Neuron (in vitro differentiated cells): ENCODE measurements around the gene ANKMY1.

Experiments
- H2AFZ ChIP-seq: one replicate; pipeline ENCODE4 v1.6.1; 2013; ENCODE audit warnings: low read depth, mild to moderate bottlenecking, inconsistent platforms, low read length, moderate library complexity
- H3K27me3 ChIP-seq: one replicate; pipeline ENCODE4 v1.6.1; 2013; ENCODE audit warnings: low read length; ENCODE audit not compliant: insufficient read depth
- H3K36me3 ChIP-seq: one replicate; pipeline ENCODE4 v1.6.1; 2013; ENCODE audit warnings: low read length; ENCODE audit not compliant: insufficient read depth
- H3K4me1 ChIP-seq: one replicate; pipeline ENCODE4 v1.6.1; 2013; ENCODE audit warnings: low read length; ENCODE audit not compliant: insufficient read depth
- H3K4me3 ChIP-seq: 2 replicates; pipeline ENCODE4 v1.5.1; 2013; ENCODE audit warnings: mild to moderate bottlenecking, low read length, moderate library complexity
- H3K9me3 ChIP-seq: one replicate; pipeline ENCODE4 v1.6.1; 2013; ENCODE audit warnings: low read length

Gene ANKMY1

GRCh38 chr2:240454106-240454901 lies 103.5 kb downstream of the ANKMY1 start:
- no peaks in the 10 kb centered on the region for H3K9me3 ChIP-seq
- no peaks in the 10 kb centered on the region for H3K27me3 ChIP-seq
- no peaks in the 10 kb centered on the region for H3K36me3 ChIP-seq
- peak overlapping the region; percentile 33 for H3K4me3 ChIP-seq
- H3K4me1 ChIP-seq, result peaks cover 83% of the 10 kb centered on the region
- no peak overlapping the region for H2AFZ ChIP-seq

- Histone ChIP-seq H3K4me3 (peak overlapping the region; percentile 33), H3K4me1 (peaks cover 78% of the 10 kb centered on the region)
These were observed 104.2 kb downstream of the ANKMY1 start for GRCh38 chr2:240453461-240454105.

DNA sequence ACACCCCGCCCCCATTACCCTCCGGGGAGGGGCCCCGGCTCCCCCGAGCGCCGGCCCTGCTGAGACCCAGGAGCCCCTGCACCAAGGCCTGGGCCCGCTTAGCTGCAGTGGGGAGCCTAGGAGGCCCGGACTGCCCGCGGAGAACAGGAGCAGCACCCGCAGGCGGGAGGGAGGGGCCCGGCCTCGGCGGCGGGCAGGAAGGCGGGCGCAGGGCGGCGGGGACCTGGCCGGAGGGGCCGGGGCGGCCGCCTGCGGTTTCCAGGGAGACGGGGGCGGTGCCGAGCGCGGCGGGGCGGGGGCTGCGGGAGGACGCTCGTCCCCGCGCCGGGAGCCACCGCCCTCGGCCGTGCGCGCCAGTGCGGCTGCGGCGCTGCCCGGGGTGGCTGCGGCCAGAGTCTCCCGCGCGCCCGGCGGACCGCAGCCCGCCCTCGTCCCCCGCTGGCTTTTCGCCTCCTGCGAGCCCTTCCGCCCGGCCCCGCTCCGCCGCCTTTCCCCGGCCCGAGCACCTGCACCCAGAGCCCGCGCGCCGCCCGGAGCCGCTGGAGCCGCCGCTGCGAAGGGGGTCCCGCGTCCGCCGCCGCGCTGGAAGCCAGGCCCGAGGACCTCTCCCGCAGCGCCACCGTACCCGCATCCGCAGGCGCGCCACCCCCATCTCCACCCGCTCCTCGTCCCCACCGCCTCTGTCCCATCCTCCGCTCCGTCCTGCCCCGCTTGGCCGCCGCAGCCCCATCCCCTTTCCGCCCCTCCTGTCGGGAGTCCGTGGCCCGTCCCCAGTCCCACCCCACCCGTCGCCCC lies 105.1 kb downstream of the ANKMY1 start:
- Histone ChIP-seq H3K36me3 (no peaks in the 10 kb centered on the region), H2AFZ (no peak overlapping the region), H3K9me3 (no peaks in the 10 kb centered on the region), H3K27me3 (no peaks in the 10 kb centered on the region), H3K4me1 (peaks cover 69% of the 10 kb centered on the region), H3K4me3 (peak overlapping the region; percentile 70)

More at GRCh38 chr2:240453461-240454105, 104.2 kb downstream of the ANKMY1 start:
- no peak overlapping the region for H2AFZ ChIP-seq
- H3K27me3 ChIP-seq, result no peaks in the 10 kb centered on the region
- no peaks in the 10 kb centered on the region for H3K9me3 ChIP-seq
- no peaks in the 10 kb centered on the region for H3K36me3 ChIP-seq

DNA sequence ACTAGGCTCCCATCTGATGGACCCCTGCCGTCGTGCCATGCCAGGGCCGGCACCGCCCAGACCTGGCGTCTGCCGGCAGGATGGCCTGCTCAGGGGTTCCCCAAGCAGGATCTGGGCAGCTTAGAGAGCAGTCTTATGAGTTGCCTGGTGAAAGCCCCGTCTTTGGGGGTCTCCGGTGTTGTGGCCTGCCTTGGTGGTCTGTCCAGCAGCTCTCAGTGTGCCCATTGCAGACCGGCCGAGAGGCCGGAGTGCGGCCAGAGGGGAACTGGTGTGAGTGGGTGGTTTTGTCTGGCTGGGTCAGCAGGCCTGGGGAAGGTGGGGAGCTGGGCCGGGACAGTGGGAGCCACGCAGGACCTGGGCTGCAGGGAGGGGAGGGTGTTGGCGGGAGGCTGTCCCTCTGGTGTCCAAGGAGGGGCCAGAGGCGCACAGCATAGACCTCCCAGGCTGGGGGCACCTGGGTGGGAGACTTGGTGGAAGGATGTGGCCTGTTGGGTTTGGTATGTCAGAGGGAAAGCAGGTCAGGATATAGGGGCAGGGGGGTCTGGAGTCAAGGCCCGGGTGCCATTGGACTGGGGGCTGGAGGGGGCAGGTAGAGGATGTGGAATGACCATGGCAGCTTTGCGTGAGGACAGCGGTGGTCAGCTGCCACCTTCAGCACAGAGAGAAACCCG lies 105.9 kb downstream of the ANKMY1 start:
- Histone ChIP-seq H3K9me3 (no peaks in the 10 kb centered on the region), H3K36me3 (no peaks in the 10 kb centered on the region), H3K27me3 (no peaks in the 10 kb centered on the region), H3K4me3 (peak overlapping the region; percentile 70), H2AFZ (no peak overlapping the region), H3K4me1 (peaks cover 61% of the 10 kb centered on the region)

DNA sequence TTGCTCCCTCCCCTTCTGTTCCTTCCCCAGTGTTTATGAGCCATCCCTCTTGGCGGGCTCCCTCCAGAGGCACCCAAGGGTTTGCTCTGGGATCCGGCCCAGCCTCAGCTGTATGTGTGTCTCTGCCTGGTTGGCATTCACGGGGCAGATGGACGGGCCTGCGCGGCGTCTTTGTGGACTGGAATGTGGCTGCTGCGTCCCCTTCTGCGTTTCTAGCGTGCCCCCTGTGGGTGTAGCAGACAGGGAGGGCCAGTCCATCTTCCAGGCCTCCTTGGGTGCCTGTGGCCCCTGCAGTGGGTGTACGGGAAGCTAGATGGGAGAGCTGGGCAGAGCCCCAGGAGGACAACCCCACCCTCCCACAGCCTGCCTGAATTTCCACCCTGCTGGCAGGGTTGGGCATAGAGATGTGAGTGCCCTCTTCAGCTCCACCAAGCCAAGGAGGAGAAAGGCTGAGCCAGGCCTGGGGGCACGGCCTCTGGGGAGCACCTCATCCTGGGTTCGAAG lies 106.6 kb downstream of the ANKMY1 start:
- Histone ChIP-seq H2AFZ (no peak overlapping the region), H3K4me3 (no peak overlapping the region), H3K4me1 (peaks cover 54% of the 10 kb centered on the region), H3K27me3 (no peaks in the 10 kb centered on the region), H3K9me3 (no peaks in the 10 kb centered on the region), H3K36me3 (peaks cover 3% of the 10 kb centered on the region)

- Histone ChIP-seq H2AFZ (no peak overlapping the region), H3K4me3 (no peak overlapping the region), H3K27me3 (no peaks in the 10 kb centered on the region), H3K4me1 (peaks cover 50% of the 10 kb centered on the region), H3K36me3 (peaks cover 3% of the 10 kb centered on the region), H3K9me3 (no peaks in the 10 kb centered on the region)
These were observed 107.2 kb downstream of the ANKMY1 start for GRCh38 chr2:240450532-240451107.

DNA sequence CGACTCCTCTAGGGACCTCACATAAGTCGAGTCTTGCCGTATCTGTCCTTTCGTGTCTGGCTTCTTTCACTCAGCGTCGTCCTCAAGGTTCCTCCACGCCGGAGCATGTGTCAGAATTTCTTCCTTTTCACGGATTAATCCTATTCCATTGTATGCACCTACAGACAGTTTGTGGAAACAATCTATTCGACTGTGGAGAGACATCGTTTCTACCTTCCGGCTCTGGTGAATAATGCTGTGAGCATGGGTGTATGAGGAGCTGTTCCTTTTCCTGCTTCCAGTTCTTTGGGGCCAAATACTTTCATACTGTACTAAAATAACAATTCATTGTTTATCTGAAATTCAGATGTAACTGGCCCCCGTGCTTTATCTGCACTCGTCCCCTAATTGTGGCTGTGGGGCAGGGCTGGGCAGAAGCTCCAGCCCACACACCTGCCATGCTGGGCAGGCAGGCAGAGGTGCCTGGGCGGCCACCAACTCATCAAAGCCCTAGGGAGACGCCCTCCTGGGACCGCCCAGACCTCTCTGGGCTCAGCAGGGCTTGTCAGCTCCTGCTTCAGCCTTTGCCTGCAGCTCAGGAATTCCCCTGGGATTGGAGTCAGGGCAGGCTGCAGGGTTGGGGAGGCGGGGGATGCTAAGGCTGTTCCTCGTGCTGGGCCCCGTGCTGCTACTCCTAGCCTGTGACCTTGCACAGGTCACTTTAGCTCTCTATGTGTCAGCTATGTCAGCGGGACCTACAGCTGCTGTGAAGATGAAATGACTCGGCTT lies 107.8 kb downstream of the ANKMY1 start:
- no peak overlapping the region for H3K4me3 ChIP-seq
- peaks cover 3% of the 10 kb centered on the region for H3K36me3 ChIP-seq
- no peaks in the 10 kb centered on the region for H3K9me3 ChIP-seq

GRCh38 chr2:240448387-240449274 lies 109.2 kb downstream of the ANKMY1 start:
- Histone ChIP-seq H3K27me3 (no peaks in the 10 kb centered on the region), H3K4me3 (no peak overlapping the region)

More for the DNA sequence above, 107.8 kb downstream of the ANKMY1 start:
- Histone ChIP-seq H3K27me3 (no peaks in the 10 kb centered on the region), H3K4me1 (peaks cover 43% of the 10 kb centered on the region), H2AFZ (no peak overlapping the region)

GRCh38 chr2:240447934-240448333 lies 109.9 kb downstream of the ANKMY1 start:
- peaks cover 30% of the 10 kb centered on the region for H3K4me1 ChIP-seq
- no peak overlapping the region for H3K4me3 ChIP-seq
- no peaks in the 10 kb centered on the region for H3K27me3 ChIP-seq
- H3K36me3 ChIP-seq, result peaks cover 3% of the 10 kb centered on the region
- H2AFZ ChIP-seq, result no peak overlapping the region
- H3K9me3 ChIP-seq, result no peaks in the 10 kb centered on the region

More at GRCh38 chr2:240448387-240449274, 109.2 kb downstream of the ANKMY1 start:
- H3K4me1 ChIP-seq, result peaks cover 30% of the 10 kb centered on the region
- H2AFZ ChIP-seq, result no peak overlapping the region
- no peaks in the 10 kb centered on the region for H3K9me3 ChIP-seq
- peaks cover 3% of the 10 kb centered on the region for H3K36me3 ChIP-seq

GRCh38 chr2:240447331-240447730 lies 110.5 kb downstream of the ANKMY1 start:
- H3K4me3 ChIP-seq, result no peak overlapping the region
- H3K36me3 ChIP-seq, result peaks cover 6% of the 10 kb centered on the region
- H2AFZ ChIP-seq, result no peak overlapping the region
- H3K9me3 ChIP-seq, result no peaks in the 10 kb centered on the region
- H3K27me3 ChIP-seq, result no peaks in the 10 kb centered on the region
- peaks cover 30% of the 10 kb centered on the region for H3K4me1 ChIP-seq

- Histone ChIP-seq H3K4me3 (no peak overlapping the region), H2AFZ (no peak overlapping the region), H3K4me1 (peaks cover 25% of the 10 kb centered on the region), H3K27me3 (no peaks in the 10 kb centered on the region), H3K36me3 (peaks cover 6% of the 10 kb centered on the region), H3K9me3 (no peaks in the 10 kb centered on the region)
These were observed 111.1 kb downstream of the ANKMY1 start for GRCh38 chr2:240446664-240447175.
